Activated effector memory CD4-positive, alpha-beta T cell treated with Interleukin-2 at 50 U/mL for 16 hours (primary cell): ENCODE results near the gene CCDC8.
A peak's percentile ranks its signal among the peaks of the same experiment; 100 is the strongest.
"Not testable (repeated sequence)": the region's sequence is repeated elsewhere in the genome, so short reads cannot be mapped to it uniquely, and the experiment has no call there.

Experiments used
- DNase-seq: peaks from one replicate; pipeline ENCODE4 v3.0.0-alpha.2; 2020

Gene CCDC8

GRCh38 chr19:46413262-46414031, at the start of gene CCDC8:
Gene CCDC8, minus strand, starts transcription at chr19:46413564. Its CDS starts 754 bp downstream, at chr19:46412810.
- no peak for DNase-seq

DNA sequence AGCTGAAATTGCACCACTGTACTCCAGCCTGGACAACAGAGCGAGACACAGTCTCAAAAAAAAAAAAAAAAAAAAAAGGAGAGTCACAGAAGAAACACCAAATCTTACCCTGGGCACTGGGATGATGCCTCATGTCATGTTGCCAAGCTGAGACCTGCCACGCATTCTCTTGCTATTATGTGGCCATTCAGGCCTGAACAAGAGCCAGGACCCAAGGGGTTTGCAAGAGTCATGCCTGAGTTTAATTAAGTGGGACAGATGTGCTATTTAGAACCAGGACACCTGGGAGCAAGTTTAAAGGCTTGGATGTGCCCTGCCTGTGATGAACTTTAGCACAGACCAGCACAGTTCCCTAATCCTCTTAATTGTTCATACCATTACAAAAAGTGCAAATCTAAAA, 48.2 kb upstream of the CCDC8 start:
- no peak for DNase-seq

DNA sequence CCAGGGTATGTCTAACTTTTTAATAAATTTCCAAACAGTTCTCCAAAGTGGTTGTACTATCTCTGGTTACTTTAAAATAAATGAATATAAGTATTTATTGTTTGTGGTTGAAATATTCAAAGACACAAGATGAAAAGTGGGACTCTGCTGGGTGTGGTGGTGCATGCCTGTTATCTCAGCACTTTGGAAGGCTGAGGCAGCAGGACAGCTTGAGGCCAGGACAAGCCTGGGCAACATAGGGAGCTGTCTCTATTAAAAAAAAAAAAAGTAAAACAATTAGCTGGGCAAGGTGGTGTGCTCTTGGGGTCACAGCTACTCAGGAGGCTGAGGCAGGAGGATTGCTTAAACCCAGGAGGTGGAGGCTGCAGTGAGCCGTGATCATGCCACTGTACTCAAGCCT, 47.6 kb upstream of the CCDC8 start:
- no peak for DNase-seq

DNA sequence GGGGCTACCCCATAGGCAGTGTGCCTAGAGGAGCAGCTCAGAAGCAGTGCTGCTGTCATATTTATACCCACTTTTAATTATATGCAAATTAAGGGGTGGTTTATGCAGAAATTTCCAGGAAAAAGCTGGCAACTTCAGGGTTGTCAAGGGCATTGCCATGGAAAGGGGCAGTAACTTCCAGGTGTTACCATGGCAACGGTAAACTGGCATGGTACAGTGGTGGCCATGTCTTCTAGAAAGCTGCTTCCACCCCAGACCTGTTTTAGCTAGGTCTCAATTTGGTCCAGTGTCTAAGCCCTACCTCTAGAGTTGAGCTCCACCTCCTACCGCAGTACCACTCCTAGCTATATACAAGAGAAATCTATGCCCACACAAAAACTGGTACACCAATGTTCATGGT, 46.7 kb upstream of the CCDC8 start:
- no peak for DNase-seq

DNA sequence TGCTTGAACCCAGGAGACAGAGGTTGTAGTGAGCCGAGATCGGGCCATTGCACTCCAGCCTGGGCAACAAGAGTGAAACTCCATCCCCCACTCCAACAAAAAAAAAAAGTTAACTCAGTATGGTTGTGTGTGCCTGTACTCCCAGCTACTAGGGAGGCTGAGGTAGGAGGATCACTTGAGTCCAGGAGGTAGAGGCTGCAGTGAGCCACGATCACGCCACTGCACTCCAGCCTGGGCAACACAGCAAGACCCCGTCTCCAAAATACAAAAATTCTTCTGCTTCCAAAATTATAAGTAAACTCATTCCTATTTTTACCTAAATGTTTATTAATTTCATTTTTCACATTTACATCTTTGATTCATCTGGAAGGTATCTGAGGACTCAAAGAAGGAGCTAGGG, 43.6 kb upstream of the CCDC8 start:
- DNase-seq: no peak

DNA sequence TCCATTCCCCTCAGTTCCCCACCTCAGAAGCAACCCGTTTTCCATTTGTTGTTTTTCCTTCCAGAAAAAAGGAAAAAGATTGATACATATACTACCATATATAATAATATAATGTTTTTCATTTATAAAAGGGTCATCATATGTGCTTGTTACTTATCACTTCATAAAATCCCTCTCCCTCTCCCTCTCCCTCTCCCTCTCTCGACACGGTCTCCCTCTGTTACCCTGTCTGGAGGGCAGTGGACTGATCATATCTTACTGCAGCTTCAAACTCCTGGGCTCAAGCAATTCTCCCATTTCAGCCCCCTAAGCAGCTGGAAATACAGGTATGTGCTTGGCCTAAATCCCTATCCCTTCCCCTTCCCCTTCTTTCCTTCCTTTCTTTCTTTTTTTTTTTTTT, 40.9 kb upstream of the CCDC8 start:
- DNase-seq: no peak

DNA sequence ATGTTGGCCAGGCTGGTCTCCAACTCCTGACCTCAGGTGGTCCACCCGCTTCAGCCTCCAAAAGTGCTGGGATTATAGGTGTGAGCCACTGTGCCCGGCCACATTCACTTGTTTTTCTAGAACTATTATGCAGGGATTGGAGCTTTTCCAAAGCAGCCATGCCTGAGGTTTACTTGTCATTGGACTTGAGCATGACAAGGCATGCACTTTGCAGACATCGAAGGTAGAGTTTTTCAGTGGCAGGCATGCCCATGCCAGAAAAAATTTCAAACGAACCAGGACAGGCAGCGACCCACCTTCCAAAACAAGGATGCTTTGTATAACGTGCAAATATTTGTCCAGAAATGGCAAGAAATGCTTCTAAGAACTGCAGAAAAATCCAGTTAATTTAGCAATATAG, 40.3 kb upstream of the CCDC8 start:
- DNase-seq: no peak

DNA sequence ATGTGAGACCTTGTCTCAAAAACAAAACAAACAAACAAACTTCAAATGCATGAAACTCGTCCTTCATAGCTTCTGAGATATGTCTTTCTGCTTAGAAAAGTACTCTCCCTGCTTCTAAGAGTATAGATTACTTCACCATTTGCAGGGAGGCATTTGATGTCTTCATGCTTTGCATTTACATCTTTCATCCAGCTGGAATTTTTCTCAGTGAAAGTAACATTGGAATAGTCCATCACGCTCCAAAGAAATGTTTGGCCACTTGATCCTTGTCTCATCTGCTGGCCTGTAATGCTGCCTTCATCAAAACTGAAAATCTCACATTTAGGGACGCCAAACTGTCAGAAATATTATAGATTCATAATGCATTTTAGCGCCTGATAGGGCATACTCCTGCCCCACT, 38.8 kb upstream of the CCDC8 start:
- no peak for DNase-seq

DNA sequence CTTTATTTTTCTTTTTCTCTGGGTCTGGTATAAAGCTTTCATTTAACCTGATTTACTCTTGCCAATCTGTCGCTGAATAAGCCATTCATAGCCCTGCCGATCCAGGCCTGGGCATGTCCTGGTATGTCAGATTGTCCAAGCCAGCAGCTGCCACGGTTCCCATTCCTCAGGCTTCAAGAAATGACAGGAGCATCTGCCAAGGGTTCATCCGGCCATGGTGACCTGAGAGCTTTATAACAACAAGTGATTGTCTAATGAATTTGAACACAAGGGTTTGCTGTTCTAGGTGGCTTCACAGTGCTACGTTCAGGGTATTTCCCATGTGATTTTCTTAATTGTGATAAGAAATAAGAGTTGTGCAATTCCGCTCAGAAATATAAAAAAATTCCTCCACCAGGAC, 38.0 kb upstream of the CCDC8 start:
- DNase-seq: no peak

DNA sequence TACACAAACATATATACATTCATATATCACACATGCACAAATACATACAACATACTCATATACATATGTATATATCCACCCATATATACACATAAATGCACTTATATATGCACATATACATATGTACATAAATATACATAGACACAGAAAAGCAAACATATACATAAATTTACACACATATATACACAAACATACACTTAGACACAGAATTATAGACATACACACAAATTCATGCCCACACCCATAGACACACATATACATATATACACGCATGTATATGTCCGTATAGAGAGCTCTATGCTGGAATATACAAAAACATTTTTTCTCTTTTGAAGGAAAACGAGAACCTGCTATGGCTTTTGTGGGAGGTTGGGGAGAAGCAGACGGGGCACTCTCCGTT, 37.4 kb upstream of the CCDC8 start:
- DNase-seq: no peak

DNA sequence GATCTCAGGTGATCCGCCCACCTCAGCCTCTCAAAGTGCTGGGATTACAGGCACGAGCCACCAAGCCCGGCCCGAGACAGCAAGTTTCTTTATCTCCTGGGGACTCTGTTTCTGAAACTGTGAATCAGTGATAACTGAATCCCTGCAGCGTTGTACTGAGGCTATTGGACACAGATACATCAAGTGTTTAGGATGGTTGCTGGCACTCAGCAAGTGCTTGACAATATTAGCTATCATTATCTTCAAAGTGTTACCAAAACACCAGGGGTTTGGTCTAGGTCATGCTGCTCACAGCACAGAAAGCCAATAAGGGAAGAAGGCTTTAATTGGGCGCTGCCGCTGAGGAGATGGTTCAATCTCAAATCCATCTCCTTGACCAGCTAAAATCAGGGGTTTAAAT, 35.9 kb upstream of the CCDC8 start:
- no peak for DNase-seq

DNA sequence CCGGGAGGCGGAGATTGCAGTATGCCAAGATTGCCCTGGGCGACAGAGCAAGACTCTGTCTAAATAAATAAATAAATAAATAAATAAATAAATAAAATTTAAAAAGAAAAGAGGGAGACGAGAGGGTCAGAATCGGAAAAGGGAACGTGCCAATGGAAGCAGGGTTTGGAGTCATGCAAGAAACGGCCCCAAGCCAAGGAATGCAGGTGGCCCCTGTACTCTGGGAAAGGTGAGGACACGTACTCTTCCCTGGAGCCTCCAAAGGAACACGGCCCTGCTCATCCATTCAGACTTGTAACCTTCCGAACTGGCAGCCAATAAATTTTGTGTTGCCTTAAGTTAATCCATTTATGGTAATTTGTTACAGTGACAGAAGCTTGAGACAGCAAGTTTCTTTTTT, 35.2 kb upstream of the CCDC8 start:
- no peak for DNase-seq

DNA sequence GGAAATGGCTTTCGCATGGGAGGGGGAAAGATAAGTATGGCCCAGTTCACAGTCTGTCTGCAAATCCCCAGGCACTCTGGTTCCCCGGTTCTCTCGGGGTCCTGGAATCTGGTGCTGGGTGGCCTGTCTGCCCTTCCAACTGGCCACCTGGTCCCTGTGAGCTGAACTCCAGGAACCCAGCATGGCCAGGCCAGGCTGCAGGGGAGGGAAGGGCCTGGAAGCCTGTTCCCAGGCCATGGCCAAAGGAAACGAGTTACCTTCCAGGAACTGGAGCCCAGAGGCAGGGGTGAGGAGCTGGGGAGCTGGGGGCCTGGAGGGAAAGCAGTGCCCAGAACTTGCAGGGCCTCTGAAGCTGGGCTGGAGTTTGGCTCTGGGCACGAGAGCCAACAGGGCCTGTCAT, 34.5 kb upstream of the CCDC8 start:
- DNase-seq: no peak

DNA sequence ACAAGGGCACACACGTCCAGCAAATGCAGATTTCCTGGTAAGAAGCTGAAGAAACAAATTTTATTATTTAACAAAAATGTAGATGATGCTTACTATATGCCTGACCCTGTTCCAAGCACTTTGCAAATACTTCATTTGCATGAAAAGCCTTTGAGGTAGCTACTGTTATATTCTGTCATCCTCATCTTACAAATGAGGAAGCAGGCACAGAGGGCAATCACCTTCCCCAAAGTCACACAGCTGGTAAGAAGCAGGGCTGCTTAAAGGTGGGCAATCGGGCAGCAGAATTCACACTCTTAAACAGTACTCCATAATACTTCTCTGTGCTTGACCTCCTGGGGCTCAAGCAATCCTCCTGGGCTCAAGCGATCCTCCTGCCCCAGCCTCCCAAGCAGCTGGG, 33.6 kb upstream of the CCDC8 start:
- no peak for DNase-seq

GRCh38 chr19:46446021-46446420, 32.7 kb upstream of the CCDC8 start:
- no peak for DNase-seq

DNA sequence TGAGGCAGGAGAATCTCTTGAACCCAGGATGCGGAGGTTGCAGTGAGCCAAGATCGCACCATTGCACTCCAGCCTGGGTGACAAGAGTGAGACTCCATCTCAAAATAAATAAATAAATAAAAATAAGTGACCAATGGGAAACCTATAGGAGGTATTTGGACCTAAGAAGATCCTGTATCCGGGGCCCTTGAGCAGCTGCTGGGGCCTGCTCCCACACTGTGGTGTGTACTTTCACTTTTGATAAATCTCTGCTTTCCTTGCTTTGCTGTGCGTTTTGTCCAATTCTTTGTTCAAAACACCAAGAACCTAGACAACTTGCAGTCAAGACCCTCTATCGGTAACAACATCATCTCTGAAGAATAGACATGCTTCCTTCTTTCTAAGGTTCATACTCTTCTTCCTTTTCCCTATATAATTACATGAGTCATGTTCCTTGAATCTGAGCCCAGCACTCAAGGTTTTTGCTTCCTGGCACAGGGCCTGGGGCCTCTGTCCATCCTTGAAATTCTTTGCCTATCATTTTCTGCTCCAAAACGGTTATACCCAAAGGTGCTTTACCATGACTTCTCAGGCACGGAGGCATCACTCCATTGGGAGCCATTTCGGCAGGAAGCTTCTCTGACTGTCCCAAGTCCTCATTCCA, 29.6 kb upstream of the CCDC8 start:
- no peak for DNase-seq

DNA sequence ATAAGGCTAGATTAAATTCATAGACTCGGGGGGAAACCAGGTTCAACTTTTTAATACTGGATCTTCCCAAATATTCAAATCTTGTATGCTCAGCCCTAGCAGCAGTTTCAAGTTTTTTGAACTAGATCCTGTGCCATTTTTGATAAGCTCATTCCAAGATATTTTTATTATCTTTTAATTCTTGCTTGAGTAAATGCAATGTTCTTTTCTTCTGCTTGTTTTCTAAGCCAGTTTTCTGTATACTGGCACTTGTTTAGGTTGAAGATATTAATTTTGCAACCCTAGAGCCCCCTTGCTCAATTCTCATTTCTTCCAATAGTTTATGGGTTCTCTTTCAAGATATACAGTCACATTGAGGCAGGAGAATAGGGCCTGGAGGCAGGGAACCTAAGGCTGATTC, 28.5 kb upstream of the CCDC8 start:
- no peak for DNase-seq

- not testable (repeated sequence) for DNase-seq
Observed at GRCh38 chr19:46435689-46436088, 22.3 kb upstream of the CCDC8 start.

DNA sequence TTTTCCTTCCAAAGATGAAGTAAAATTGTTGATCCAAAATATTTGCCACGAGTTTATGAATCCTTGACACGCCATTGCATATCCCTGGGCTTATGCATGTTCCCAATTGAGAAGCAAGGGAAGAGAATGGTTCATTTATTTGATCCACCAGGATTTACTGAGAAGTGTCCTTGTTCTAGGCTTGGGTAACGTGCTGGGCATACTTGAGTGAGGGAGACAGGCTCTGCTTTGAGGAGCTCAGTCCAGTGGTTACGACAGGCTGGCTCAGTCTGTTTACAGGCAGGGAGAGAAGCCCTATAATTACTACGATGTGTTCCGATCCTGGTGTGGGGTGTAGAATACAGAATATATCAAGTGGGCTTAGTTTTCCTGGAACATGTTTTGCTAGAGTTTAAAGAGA, 21.6 kb upstream of the CCDC8 start:
- DNase-seq: no peak

DNA sequence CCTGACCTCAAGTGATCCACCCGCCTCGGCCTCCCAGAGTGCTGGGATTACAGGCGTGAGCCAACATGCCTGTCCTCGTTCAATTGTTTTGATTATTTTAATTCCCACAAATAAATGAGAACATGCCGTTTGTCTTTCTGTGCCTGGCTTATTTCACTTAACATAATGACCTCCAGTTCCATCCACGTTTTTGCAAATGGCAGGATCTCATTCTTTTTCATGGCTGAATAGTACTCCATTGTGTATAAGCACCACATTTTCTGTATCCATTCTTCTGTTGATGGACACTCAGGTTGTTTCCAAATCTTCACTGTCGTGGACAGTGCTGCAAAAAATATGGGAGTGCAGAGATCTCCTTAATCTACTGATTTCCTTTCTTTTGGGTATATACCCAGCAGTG, 20.1 kb upstream of the CCDC8 start:
- not testable (repeated sequence) for DNase-seq

- DNase-seq: no peak
Observed at GRCh38 chr19:46431824-46432223, 18.5 kb upstream of the CCDC8 start.

GRCh38 chr19:46429999-46430398, 16.6 kb upstream of the CCDC8 start:
- DNase-seq: no peak

DNA sequence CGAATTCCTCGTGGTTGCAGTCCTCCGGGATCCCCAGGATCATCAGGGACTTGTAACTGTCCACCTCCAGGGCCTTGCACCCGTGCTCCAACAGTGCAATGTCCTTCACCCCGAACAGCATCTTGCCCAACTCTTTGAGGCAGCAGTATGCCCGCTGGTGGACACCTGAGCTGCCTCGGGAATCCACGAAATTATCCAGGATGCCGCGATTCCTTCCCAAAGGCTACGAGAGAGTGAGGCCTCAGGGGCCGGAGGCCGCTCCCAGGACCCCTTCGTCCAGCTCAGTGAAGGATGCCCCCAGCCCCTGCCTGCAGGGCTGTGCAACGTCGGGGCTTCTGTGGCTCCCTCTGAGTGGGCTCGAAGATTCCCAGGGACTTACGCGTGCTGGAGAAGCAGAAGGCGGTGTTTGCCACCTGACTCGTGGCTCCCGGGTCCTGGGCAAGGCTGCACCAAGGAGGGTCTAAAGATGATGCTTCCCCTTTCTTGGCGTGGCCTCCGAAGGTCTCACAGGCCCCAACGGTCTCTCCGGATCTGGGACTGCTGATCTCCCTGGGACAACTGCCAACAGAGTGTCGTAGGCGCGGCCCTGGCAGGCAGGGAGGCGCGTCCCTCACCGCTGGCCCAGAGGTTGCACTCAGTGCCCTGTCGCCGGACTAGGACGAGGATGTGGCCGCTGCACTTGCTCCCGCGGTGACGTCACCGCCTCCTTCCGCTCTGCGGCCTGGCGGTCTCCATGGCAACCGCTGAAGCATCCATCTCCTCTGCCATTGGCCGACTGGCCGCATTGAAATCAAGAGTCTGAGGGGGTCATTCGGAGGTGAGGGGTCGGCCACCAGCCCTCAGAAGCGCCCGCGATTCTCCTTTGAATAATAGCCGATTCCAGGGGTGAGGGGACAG, 15.1 kb upstream of the CCDC8 start, which contains the start of gene PNMA8C:
TSS of gene PNMA8C (minus strand) at position 698 of the 897 bp plus-strand sequence. CDS start at position 121, 577 bp downstream.
- DNase-seq: peak; percentile 25
